Ishikawa (cell line): ENCODE data around the gene MLLT3.

Experiments used
- CEBPB ChIP-seq: IDR thresholded peaks from 2 replicates; pipeline ENCODE4 v1.6.1; 2012
- CREB1 ChIP-seq: IDR thresholded peaks from 2 replicates; pipeline ENCODE4 v1.6.1; 2012; ENCODE audit warnings: low read depth
- EP300 ChIP-seq: IDR thresholded peaks from 2 replicates; pipeline ENCODE4 v1.6.1; 2012; ENCODE audit warnings: borderline replicate concordance
- NFIC ChIP-seq: IDR thresholded peaks from 2 replicates; pipeline ENCODE4 v1.6.1; 2012
- RAD21 ChIP-seq: IDR thresholded peaks from 2 replicates; pipeline ENCODE4 v1.6.1; 2012; ENCODE audit warnings: low read depth
- REST ChIP-seq: IDR thresholded peaks from 2 replicates; pipeline ENCODE4 v1.6.1; 2012; ENCODE audit warnings: low read depth, mild to moderate bottlenecking
- TAF1 ChIP-seq: IDR thresholded peaks from 2 replicates; pipeline ENCODE4 v1.6.1; 2012; ENCODE audit warnings: low read depth, mild to moderate bottlenecking
- TCF12 ChIP-seq: IDR thresholded peaks from 2 replicates; pipeline ENCODE4 v1.6.1; 2012; ENCODE audit warnings: low read depth
- TEAD4 ChIP-seq: IDR thresholded peaks from 2 replicates; pipeline ENCODE4 v1.6.1; 2012
- USF1 ChIP-seq: IDR thresholded peaks from 2 replicates; pipeline ENCODE4 v1.6.1; 2012
- YY1 ChIP-seq: IDR thresholded peaks from 2 replicates; pipeline ENCODE4 v1.6.1; 2012; ENCODE audit warnings: low read depth
- ZBTB7A ChIP-seq: IDR thresholded peaks from 2 replicates; pipeline ENCODE4 v1.6.1; 2012; ENCODE audit warnings: low read depth
- TF ChIP-seq, protein P1 (sequence below): IDR thresholded peaks from 2 replicates; pipeline ENCODE4 v1.6.1; 2012

DNA sequence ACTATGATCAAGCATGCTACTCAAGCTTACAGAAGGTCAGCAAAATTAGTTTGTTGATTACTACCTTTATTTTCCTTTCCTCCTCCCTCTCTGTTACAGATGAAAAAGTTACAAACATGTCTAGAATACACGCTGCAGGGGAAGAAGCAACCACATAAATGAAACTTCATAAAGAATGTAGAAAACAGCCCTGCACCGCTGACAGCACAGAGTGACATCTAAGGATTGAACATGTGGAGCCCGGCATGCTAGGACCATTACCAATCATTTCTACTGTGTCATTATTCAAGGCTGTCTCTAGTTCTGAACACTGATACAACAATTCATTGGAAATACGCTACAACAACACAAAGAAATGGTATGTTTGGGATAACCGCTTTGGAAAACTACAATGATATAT is 261.1 kb downstream of the MLLT3 start:
- TF ChIP-seq CREB1, result no peak
- TF ChIP-seq REST, result no peak
- no peak for TF ChIP-seq EP300
- TF ChIP-seq TAF1, result no peak
- TF ChIP-seq, protein P1, sequence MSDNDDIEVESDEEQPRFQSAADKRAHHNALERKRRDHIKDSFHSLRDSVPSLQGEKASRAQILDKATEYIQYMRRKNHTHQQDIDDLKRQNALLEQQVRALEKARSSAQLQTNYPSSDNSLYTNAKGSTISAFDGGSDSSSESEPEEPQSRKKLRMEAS, result no peak
- TF ChIP-seq ZBTB7A, result no peak
- no peak for TF ChIP-seq YY1
- TF ChIP-seq CEBPB, result no peak
- no peak for TF ChIP-seq USF1
- no peak for TF ChIP-seq TCF12
- no peak for TF ChIP-seq TEAD4
- TF ChIP-seq NFIC, result no peak
- TF ChIP-seq RAD21, result no peak
